SK-N-SH treated with all-trans-retinoic acid at 6 μM for 48 hours (cell line): ENCODE data around the gene THAP12.

Experiments used
- ESRRG ChIP-seq: fragments of 250-450 bp; sonication (Bioruptor Pico); IDR thresholded peaks from 2 replicates; pipeline ENCODE4 v1.6.1; 2021; ENCODE audit warnings: mild to moderate bottlenecking
- ISL1 ChIP-seq: fragments of 250-450 bp; sonication (Bioruptor Pico); IDR thresholded peaks from 2 replicates; pipeline ENCODE4 v2.1.2; 2022; ENCODE audit warnings: mild to moderate bottlenecking, moderate library complexity
- PATZ1 ChIP-seq: fragments of 250-450 bp; sonication (Bioruptor Pico); IDR thresholded peaks from 2 replicates; pipeline ENCODE4 v1.8.0; 2020; ENCODE audit warnings: mild to moderate bottlenecking, moderate library complexity, borderline replicate concordance
- ZFP30 ChIP-seq: fragments of 450-650 bp; formaldehyde crosslinking; IDR thresholded peaks from 2 replicates; pipeline ENCODE4 v1.5.0; 2022; ENCODE audit warnings: mild to moderate bottlenecking, moderate library complexity
- ZNF8 ChIP-seq: fragments of 450-650 bp; formaldehyde crosslinking; IDR thresholded peaks from 2 replicates; pipeline ENCODE4 v1.5.0; 2020; ENCODE audit warnings: mild to moderate bottlenecking, moderate library complexity

- TF ChIP-seq ESRRG: no peak
- TF ChIP-seq ZNF8 (CRISPR knock-in tag): no peak
- TF ChIP-seq PATZ1 (CRISPR knock-in tag): no peak
- no peak for TF ChIP-seq ZFP30 (CRISPR knock-in tag)
- no peak for TF ChIP-seq ISL1 (CRISPR knock-in tag)
Measured at GRCh38 chr11:76362716-76363115, 18.2 kb downstream of the THAP12 start.
